NCI-H2029 (cell line): ENCODE results near the gene SPAG4.

Experiments
- DNase-seq: peaks from one replicate; lab custom pipeline; 2025; lab: John Stamatoyannopoulos, UW

The SPAG4 gene

GRCh38 chr20:35653893-35654292 lies 38.3 kb downstream of the SPAG4 start:
- DNase-seq = no peak

- DNase-seq = no peak
Observed at GRCh38 chr20:35654415-35654814, 38.8 kb downstream of the SPAG4 start.

- no peak for DNase-seq
Observed at GRCh38 chr20:35657271-35657670, 41.6 kb downstream of the SPAG4 start.

- DNase-seq = no peak
Observed at GRCh38 chr20:35660122-35660937, 44.7 kb downstream of the SPAG4 start.

GRCh38 chr20:35661053-35661452 lies 45.4 kb downstream of the SPAG4 start:
- DNase-seq = no peak

GRCh38 chr20:35661908-35662307 lies 46.3 kb downstream of the SPAG4 start:
- no peak for DNase-seq

- DNase-seq = no peak
Observed at GRCh38 chr20:35662551-35662950, 46.9 kb downstream of the SPAG4 start.

- peak; percentile 45 for DNase-seq
Observed at GRCh38 chr20:35663516-35664465, 48.2 kb downstream of the SPAG4 start.

GRCh38 chr20:35664466-35665206 lies 49.0 kb downstream of the SPAG4 start, which contains the start of the genes CPNE1 and RBM12:
TSS of gene CPNE1 (minus strand) at chr20:35664900. CDS start at chr20:35632923, 31,977 bp downstream.
TSS of gene RBM12 (minus strand) at chr20:35664900. CDS start at chr20:35655322, 9,578 bp downstream.
- DNase-seq = peak; percentile 87

- DNase-seq = no peak
Observed at GRCh38 chr20:35665949-35666288, 50.3 kb downstream of the SPAG4 start.

GRCh38 chr20:35669221-35669620 lies 53.6 kb downstream of the SPAG4 start:
- no peak for DNase-seq

GRCh38 chr20:35669681-35670080 lies 54.1 kb downstream of the SPAG4 start:
- DNase-seq = no peak
